ENCODE data around the gene ATP13A4.

The ATP13A4 gene

GRCh38 chr3:193586526-193586925, 31.8 kb upstream of the ATP13A4 start:
- no peaks in the 10 kb centered on the region for H3K9me3 ChIP-seq (ENCODE audit: control insufficient read depth, insufficient read depth, low read length)
- no peak overlapping the region for H3K4me3 ChIP-seq (ENCODE audit: low read length)
- H3K27me3 ChIP-seq (ENCODE audit: control insufficient read depth, insufficient read depth, low read length), result no peaks in the 10 kb centered on the region
- DNase-seq (ENCODE audit: low read depth, low spot score), result no peak
- no peaks in the 10 kb centered on the region for H3K36me3 ChIP-seq (ENCODE audit: control insufficient read depth, insufficient read depth, low read length)
- H3K27ac ChIP-seq (ENCODE audit: low read length), result no peak overlapping the region
- no peaks in the 10 kb centered on the region for H3K4me1 ChIP-seq (ENCODE audit: control insufficient read depth, insufficient read depth, low read length)

DNA sequence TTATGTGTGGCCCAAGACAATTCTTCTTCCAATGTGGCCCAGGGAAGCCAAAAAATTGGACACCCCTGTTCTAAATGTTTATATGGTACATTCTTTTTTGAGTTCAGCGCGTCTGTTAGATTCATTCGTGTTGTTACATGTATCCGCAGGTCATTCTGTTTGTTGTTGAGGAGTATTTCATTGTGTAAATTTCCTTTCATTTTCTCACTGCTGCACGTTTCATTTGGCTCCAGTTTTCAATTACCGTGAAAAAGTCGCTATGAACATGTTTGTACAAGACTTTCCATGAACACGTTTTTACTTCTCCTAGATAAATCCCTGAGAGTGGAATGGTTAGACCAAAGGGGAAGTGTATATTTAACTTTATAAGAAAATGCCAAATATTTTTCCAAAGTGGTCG, 30.8 kb upstream of the ATP13A4 start:
- H3K27ac ChIP-seq (ENCODE audit: low read length), result no peak overlapping the region
- WGBS (ENCODE audit: insufficient coverage, insufficient read length), result no CpG with 5 or more reads among the region's 9 CpGs
- H3K4me1 ChIP-seq (ENCODE audit: control insufficient read depth, insufficient read depth, low read length), result no peaks in the 10 kb centered on the region
- no peaks in the 10 kb centered on the region for H3K27me3 ChIP-seq (ENCODE audit: control insufficient read depth, insufficient read depth, low read length)
- no peak overlapping the region for H3K4me3 ChIP-seq (ENCODE audit: low read length)
- no peak for DNase-seq (ENCODE audit: low read depth, low spot score)
- H3K36me3 ChIP-seq (ENCODE audit: control insufficient read depth, insufficient read depth, low read length), result no peaks in the 10 kb centered on the region
- H3K9me3 ChIP-seq (ENCODE audit: control insufficient read depth, insufficient read depth, low read length), result no peaks in the 10 kb centered on the region

DNA sequence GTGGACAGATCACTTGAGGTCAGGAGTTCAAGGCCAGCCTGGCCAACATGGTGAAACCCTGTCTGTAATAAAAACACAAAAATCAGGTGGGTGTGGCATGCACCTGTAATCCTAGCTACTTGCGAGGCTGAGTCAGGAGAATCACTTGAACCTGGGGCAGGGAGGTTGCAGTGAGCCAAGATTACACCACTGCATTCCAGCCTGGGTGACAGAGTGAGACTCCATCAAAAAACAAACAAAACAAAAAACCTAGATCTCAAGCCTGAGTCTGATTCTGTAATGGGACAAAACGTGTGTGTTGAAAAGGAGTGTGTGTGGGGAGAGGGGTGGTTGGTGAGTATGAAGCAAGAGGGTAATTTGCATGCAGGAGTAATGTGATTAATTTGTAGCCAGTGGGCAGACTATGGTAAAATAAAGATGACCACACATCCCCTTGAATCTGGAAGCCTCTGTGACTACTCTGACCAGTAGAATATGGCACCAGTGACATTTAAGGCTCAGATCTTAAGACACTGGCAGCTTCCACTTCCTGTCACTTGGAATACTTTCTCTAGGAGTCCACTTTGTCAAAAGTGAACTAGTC, 19.9 kb upstream of the ATP13A4 start:
- 100% methylated on average over 1 of the region's 2 CpGs for WGBS (ENCODE audit: insufficient coverage, insufficient read length)
- 0 out of 2 replicates have a peak, but pooled peaks cover 2% of the 10 kb centered on the region for H3K27me3 ChIP-seq (ENCODE audit: control insufficient read depth, insufficient read depth, low read length)
- H3K4me3 ChIP-seq (ENCODE audit: low read length), result no peak overlapping the region
- no peaks in the 10 kb centered on the region for H3K9me3 ChIP-seq (ENCODE audit: control insufficient read depth, insufficient read depth, low read length)
- H3K36me3 ChIP-seq (ENCODE audit: control insufficient read depth, insufficient read depth, low read length), result no peaks in the 10 kb centered on the region
- H3K4me1 ChIP-seq (ENCODE audit: control insufficient read depth, insufficient read depth, low read length), result peaks cover 2% of the 10 kb centered on the region; the same call in 1 of the 2 replicates
- no peak for DNase-seq (ENCODE audit: low read depth, low spot score)
- H3K27ac ChIP-seq (ENCODE audit: low read length), result no peak overlapping the region

GRCh38 chr3:193573403-193574191, 18.9 kb upstream of the ATP13A4 start:
- no peak overlapping the region for H3K4me3 ChIP-seq (ENCODE audit: low read length)
- peaks cover 2% of the 10 kb centered on the region; the same call in 1 of the 2 replicates for H3K4me1 ChIP-seq (ENCODE audit: control insufficient read depth, insufficient read depth, low read length)
- no peaks in the 10 kb centered on the region for H3K9me3 ChIP-seq (ENCODE audit: control insufficient read depth, insufficient read depth, low read length)
- DNase-seq (ENCODE audit: low read depth, low spot score), result no peak
- H3K27me3 ChIP-seq (ENCODE audit: control insufficient read depth, insufficient read depth, low read length), result no peaks in the 10 kb centered on the region
- H3K27ac ChIP-seq (ENCODE audit: low read length), result no peak overlapping the region
- WGBS (ENCODE audit: insufficient coverage, insufficient read length), result 100% methylated on average over 1 of the region's 4 CpGs
- H3K36me3 ChIP-seq (ENCODE audit: control insufficient read depth, insufficient read depth, low read length), result no peaks in the 10 kb centered on the region

DNA sequence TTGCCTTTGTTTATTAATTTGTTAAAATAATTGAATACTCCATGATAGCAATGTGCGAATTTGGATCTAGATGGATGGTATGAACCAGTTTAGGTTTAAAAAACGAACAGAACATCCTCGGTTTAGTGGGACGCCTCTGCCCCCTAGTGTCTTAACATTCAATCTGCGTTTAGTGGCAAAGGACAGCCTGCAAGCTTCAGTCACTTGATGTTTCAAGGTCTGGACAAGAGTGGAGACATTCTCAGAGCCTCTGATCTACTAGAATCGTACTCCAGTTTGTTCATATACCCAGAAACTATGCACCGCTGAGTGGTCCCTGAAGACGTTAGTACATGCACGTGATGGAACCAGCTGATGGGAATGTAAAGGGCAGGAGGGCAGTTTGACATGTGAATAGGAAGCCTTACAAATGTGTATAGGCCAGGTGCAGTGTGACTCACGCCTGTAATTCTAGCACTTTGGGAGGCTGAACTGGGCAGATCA, 17.8 kb upstream of the ATP13A4 start:
- Histone ChIP-seq H3K36me3 (ENCODE audit: control insufficient read depth, insufficient read depth, low read length) (no peaks in the 10 kb centered on the region), H3K27me3 (ENCODE audit: control insufficient read depth, insufficient read depth, low read length) (no peaks in the 10 kb centered on the region), H3K9me3 (ENCODE audit: control insufficient read depth, insufficient read depth, low read length) (no peaks in the 10 kb centered on the region), H3K4me3 (ENCODE audit: low read length) (no peak overlapping the region), H3K27ac (ENCODE audit: low read length) (no peak overlapping the region), H3K4me1 (ENCODE audit: control insufficient read depth, insufficient read depth, low read length) (peaks cover 2% of the 10 kb centered on the region; the same call in 1 of the 2 replicates)
- no CpG with 5 or more reads among the region's 10 CpGs for WGBS (ENCODE audit: insufficient coverage, insufficient read length)
- peak; percentile 41 for DNase-seq (ENCODE audit: low read depth, low spot score)

DNA sequence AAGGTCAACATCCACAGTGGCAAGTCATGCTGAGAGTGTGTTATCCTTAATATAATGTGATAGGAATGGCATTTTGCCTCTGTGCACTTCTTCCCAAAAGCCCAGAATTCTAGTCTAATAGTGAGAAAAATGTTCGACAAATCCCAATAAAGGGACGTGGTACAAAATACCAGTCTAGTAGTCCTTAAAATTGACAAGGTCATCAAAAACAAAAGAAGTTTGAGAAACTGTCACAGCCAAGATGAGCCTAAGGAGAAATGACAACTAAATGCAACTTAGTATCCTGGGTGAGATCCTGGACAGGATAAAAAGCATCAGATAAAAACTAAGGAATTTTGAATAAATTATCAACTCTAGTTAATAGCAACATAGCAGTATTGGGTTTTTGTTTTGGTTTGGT, 14.4 kb upstream of the ATP13A4 start:
- Histone ChIP-seq H3K36me3 (ENCODE audit: control insufficient read depth, insufficient read depth, low read length) (no peaks in the 10 kb centered on the region), H3K4me1 (ENCODE audit: control insufficient read depth, insufficient read depth, low read length) (peaks cover 2% of the 10 kb centered on the region; the same call in 1 of the 2 replicates), H3K4me3 (ENCODE audit: low read length) (no peak overlapping the region), H3K27ac (ENCODE audit: low read length) (no peak overlapping the region), H3K9me3 (ENCODE audit: control insufficient read depth, insufficient read depth, low read length) (no peaks in the 10 kb centered on the region), H3K27me3 (ENCODE audit: control insufficient read depth, insufficient read depth, low read length) (no peaks in the 10 kb centered on the region)
- no peak for DNase-seq (ENCODE audit: low read depth, low spot score)
- no CpG with 5 or more reads among the region's 2 CpGs for WGBS (ENCODE audit: insufficient coverage, insufficient read length)

- no CpG with 5 or more reads among the region's 1 CpG for WGBS (ENCODE audit: insufficient coverage, insufficient read length)
- no peak overlapping the region for H3K4me3 ChIP-seq (ENCODE audit: low read length)
- H3K9me3 ChIP-seq (ENCODE audit: control insufficient read depth, insufficient read depth, low read length), result no peaks in the 10 kb centered on the region
- DNase-seq (ENCODE audit: low read depth, low spot score), result peak; percentile 7
- H3K27ac ChIP-seq (ENCODE audit: low read length), result no peak overlapping the region
- no peaks in the 10 kb centered on the region for H3K36me3 ChIP-seq (ENCODE audit: control insufficient read depth, insufficient read depth, low read length)
- no peaks in the 10 kb centered on the region for H3K27me3 ChIP-seq (ENCODE audit: control insufficient read depth, insufficient read depth, low read length)
- no peaks in the 10 kb centered on the region for H3K4me1 ChIP-seq (ENCODE audit: control insufficient read depth, insufficient read depth, low read length)
These were observed 9.3 kb upstream of the ATP13A4 start for GRCh38 chr3:193564012-193564411.

GRCh38 chr3:193563426-193563825, 8.7 kb upstream of the ATP13A4 start:
- Histone ChIP-seq H3K9me3 (ENCODE audit: control insufficient read depth, insufficient read depth, low read length) (no peaks in the 10 kb centered on the region), H3K4me1 (ENCODE audit: control insufficient read depth, insufficient read depth, low read length) (no peaks in the 10 kb centered on the region), H3K27me3 (ENCODE audit: control insufficient read depth, insufficient read depth, low read length) (no peaks in the 10 kb centered on the region), H3K4me3 (ENCODE audit: low read length) (no peak overlapping the region), H3K36me3 (ENCODE audit: control insufficient read depth, insufficient read depth, low read length) (no peaks in the 10 kb centered on the region), H3K27ac (ENCODE audit: low read length) (no peak overlapping the region)
- WGBS (ENCODE audit: insufficient coverage, insufficient read length), result no CpG with 5 or more reads among the region's 3 CpGs
- no peak for DNase-seq (ENCODE audit: low read depth, low spot score)

GRCh38 chr3:193560870-193561269, 6.2 kb upstream of the ATP13A4 start:
- no peaks in the 10 kb centered on the region for H3K36me3 ChIP-seq (ENCODE audit: control insufficient read depth, insufficient read depth, low read length)
- no CpG with 5 or more reads among the region's 4 CpGs for WGBS (ENCODE audit: insufficient coverage, insufficient read length)
- no peaks in the 10 kb centered on the region for H3K4me1 ChIP-seq (ENCODE audit: control insufficient read depth, insufficient read depth, low read length)
- no peak overlapping the region for H3K27ac ChIP-seq (ENCODE audit: low read length)
- no peak overlapping the region for H3K4me3 ChIP-seq (ENCODE audit: low read length)
- H3K9me3 ChIP-seq (ENCODE audit: control insufficient read depth, insufficient read depth, low read length), result no peaks in the 10 kb centered on the region
- no peak for DNase-seq (ENCODE audit: low read depth, low spot score)
- H3K27me3 ChIP-seq (ENCODE audit: control insufficient read depth, insufficient read depth, low read length), result no peaks in the 10 kb centered on the region

GRCh38 chr3:193560091-193560490, 5.4 kb upstream of the ATP13A4 start:
- Histone ChIP-seq H3K27ac (ENCODE audit: low read length) (no peak overlapping the region), H3K27me3 (ENCODE audit: control insufficient read depth, insufficient read depth, low read length) (no peaks in the 10 kb centered on the region), H3K4me1 (ENCODE audit: control insufficient read depth, insufficient read depth, low read length) (no peaks in the 10 kb centered on the region), H3K36me3 (ENCODE audit: control insufficient read depth, insufficient read depth, low read length) (no peaks in the 10 kb centered on the region), H3K4me3 (ENCODE audit: low read length) (no peak overlapping the region), H3K9me3 (ENCODE audit: control insufficient read depth, insufficient read depth, low read length) (no peaks in the 10 kb centered on the region)
- no peak for DNase-seq (ENCODE audit: low read depth, low spot score)
- no CpG with 5 or more reads among the region's 4 CpGs for WGBS (ENCODE audit: insufficient coverage, insufficient read length)

- no peaks in the 10 kb centered on the region for H3K4me1 ChIP-seq (ENCODE audit: control insufficient read depth, insufficient read depth, low read length)
- H3K36me3 ChIP-seq (ENCODE audit: control insufficient read depth, insufficient read depth, low read length), result no peaks in the 10 kb centered on the region
- no peaks in the 10 kb centered on the region for H3K27me3 ChIP-seq (ENCODE audit: control insufficient read depth, insufficient read depth, low read length)
- H3K9me3 ChIP-seq (ENCODE audit: control insufficient read depth, insufficient read depth, low read length), result no peaks in the 10 kb centered on the region
- no peak overlapping the region for H3K27ac ChIP-seq (ENCODE audit: low read length)
- no peak for DNase-seq (ENCODE audit: low read depth, low spot score)
- no peak overlapping the region for H3K4me3 ChIP-seq (ENCODE audit: low read length)
These were observed 4.4 kb upstream of the ATP13A4 start for GRCh38 chr3:193559100-193559499.
